ENCODE data around the gene CEP70.
A peak's percentile ranks its signal among the peaks of the same experiment; 100 is the strongest.
"Not testable (repeated sequence)": the region's sequence is repeated elsewhere in the genome, so short reads cannot be mapped to it uniquely, and the experiment has no call there.

The CEP70 gene

GRCh38 chr3:138594935-138595610 lies 1.0 kb upstream of the CEP70 start:
- no peak for TF ChIP-seq EZH2 (IDR thresholded peaks at IDR 0.05)
- TF ChIP-seq FOXP2 (optimal IDR thresholded peaks at IDR 0.05; ENCODE audit: control extremely low read depth, extremely low read length, insufficient read depth): no peak
- TF ChIP-seq POLR2AphosphoS5 (IDR thresholded peaks at IDR 0.05; ENCODE audit: borderline replicate concordance, low read depth, low read length): no peak
- H3K4me3 ChIP-seq: no peak overlapping the region
- no peaks in the 10 kb centered on the region for H3K36me3 ChIP-seq (ENCODE audit: insufficient read depth, low read length)
- H3K27ac ChIP-seq: no peak overlapping the region
- H3K9me3 ChIP-seq (ENCODE audit: low read depth, low read length): no peaks in the 10 kb centered on the region
- H3K9ac ChIP-seq (ENCODE audit: insufficient read length): no peak overlapping the region
- no peak for DNase-seq (ENCODE audit: low read depth, low spot score)

- Histone ChIP-seq H3K4me3 (peak overlapping the region; percentile 86), H3K9ac (ENCODE audit: insufficient read length) (peak overlapping the region; percentile 58), H3K27ac (no peak overlapping the region), H3K9me3 (ENCODE audit: low read depth, low read length) (no peaks in the 10 kb centered on the region), H3K36me3 (ENCODE audit: insufficient read depth, low read length) (no peaks in the 10 kb centered on the region)
- no peak for TF ChIP-seq FOXP2 (optimal IDR thresholded peaks at IDR 0.05; ENCODE audit: control extremely low read depth, extremely low read length, insufficient read depth)
- no peak for TF ChIP-seq POLR2AphosphoS5 (IDR thresholded peaks at IDR 0.05; ENCODE audit: borderline replicate concordance, low read depth, low read length)
- TF ChIP-seq EZH2 (IDR thresholded peaks at IDR 0.05): no peak
- no peak for DNase-seq (ENCODE audit: low read depth, low spot score)
Observed at GRCh38 chr3:138593488-138594149, 441 bp downstream of the CEP70 start.

- no peak overlapping the region for H3K27ac ChIP-seq
- H3K36me3 ChIP-seq (ENCODE audit: insufficient read depth, low read length): no peaks in the 10 kb centered on the region
- no peak overlapping the region for H3K4me3 ChIP-seq
- no peak overlapping the region for H3K9ac ChIP-seq (ENCODE audit: insufficient read length)
- DNase-seq (ENCODE audit: low read depth, low spot score): no peak
- TF ChIP-seq EZH2 (IDR thresholded peaks at IDR 0.05): no peak
- no peak for TF ChIP-seq FOXP2 (optimal IDR thresholded peaks at IDR 0.05; ENCODE audit: control extremely low read depth, extremely low read length, insufficient read depth)
- no peak for TF ChIP-seq POLR2AphosphoS5 (IDR thresholded peaks at IDR 0.05; ENCODE audit: borderline replicate concordance, low read depth, low read length)
- H3K9me3 ChIP-seq (ENCODE audit: low read depth, low read length): no peaks in the 10 kb centered on the region
Observed at GRCh38 chr3:138591392-138591791, 2.7 kb downstream of the CEP70 start.

GRCh38 chr3:138588445-138588844 lies 5.6 kb downstream of the CEP70 start:
- no peak overlapping the region for H3K9ac ChIP-seq (ENCODE audit: insufficient read length)

GRCh38 chr3:138587374-138587773 lies 6.7 kb downstream of the CEP70 start:
- no peaks in the 10 kb centered on the region for H3K36me3 ChIP-seq (ENCODE audit: insufficient read depth, low read length)
- H3K27ac ChIP-seq: no peak overlapping the region
- H3K9me3 ChIP-seq (ENCODE audit: low read depth, low read length): no peaks in the 10 kb centered on the region
- no peak overlapping the region for H3K4me3 ChIP-seq
- no peak overlapping the region for H3K9ac ChIP-seq (ENCODE audit: insufficient read length)
- DNase-seq (ENCODE audit: low read depth, low spot score): no peak
- TF ChIP-seq EZH2 (IDR thresholded peaks at IDR 0.05): no peak
- no peak for TF ChIP-seq FOXP2 (optimal IDR thresholded peaks at IDR 0.05; ENCODE audit: control extremely low read depth, extremely low read length, insufficient read depth)
- no peak for TF ChIP-seq POLR2AphosphoS5 (IDR thresholded peaks at IDR 0.05; ENCODE audit: borderline replicate concordance, low read depth, low read length)

More at GRCh38 chr3:138588445-138588844, 5.6 kb downstream of the CEP70 start:
- Histone ChIP-seq H3K36me3 (ENCODE audit: insufficient read depth, low read length) (no peaks in the 10 kb centered on the region), H3K9me3 (ENCODE audit: low read depth, low read length) (no peaks in the 10 kb centered on the region), H3K27ac (no peak overlapping the region), H3K4me3 (no peak overlapping the region)
- no peak for TF ChIP-seq FOXP2 (optimal IDR thresholded peaks at IDR 0.05; ENCODE audit: control extremely low read depth, extremely low read length, insufficient read depth)
- no peak for TF ChIP-seq EZH2 (IDR thresholded peaks at IDR 0.05)
- no peak for TF ChIP-seq POLR2AphosphoS5 (IDR thresholded peaks at IDR 0.05; ENCODE audit: borderline replicate concordance, low read depth, low read length)
- no peak for DNase-seq (ENCODE audit: low read depth, low spot score)

GRCh38 chr3:138578961-138579574 lies 15.0 kb downstream of the CEP70 start:
- Histone ChIP-seq H3K9me3 (ENCODE audit: low read depth, low read length) (no peaks in the 10 kb centered on the region), H3K4me3 (no peak overlapping the region), H3K27ac (no peak overlapping the region), H3K9ac (ENCODE audit: insufficient read length) (no peak overlapping the region), H3K36me3 (ENCODE audit: insufficient read depth, low read length) (no peaks in the 10 kb centered on the region)
- TF ChIP-seq POLR2AphosphoS5 (IDR thresholded peaks at IDR 0.05; ENCODE audit: borderline replicate concordance, low read depth, low read length) (no peak), FOXP2 (optimal IDR thresholded peaks at IDR 0.05; ENCODE audit: control extremely low read depth, extremely low read length, insufficient read depth) (no peak), EZH2 (IDR thresholded peaks at IDR 0.05) (no peak)
- DNase-seq (ENCODE audit: low read depth, low spot score): no peak

- no peak overlapping the region for H3K27ac ChIP-seq
- no peaks in the 10 kb centered on the region for H3K9me3 ChIP-seq (ENCODE audit: low read depth, low read length)
- DNase-seq (ENCODE audit: low read depth, low spot score): no peak
- no peaks in the 10 kb centered on the region for H3K36me3 ChIP-seq (ENCODE audit: insufficient read depth, low read length)
- no peak for TF ChIP-seq FOXP2 (optimal IDR thresholded peaks at IDR 0.05; ENCODE audit: control extremely low read depth, extremely low read length, insufficient read depth)
- no peak for TF ChIP-seq EZH2 (IDR thresholded peaks at IDR 0.05)
- no peak for TF ChIP-seq POLR2AphosphoS5 (IDR thresholded peaks at IDR 0.05; ENCODE audit: borderline replicate concordance, low read depth, low read length)
- no peak overlapping the region for H3K4me3 ChIP-seq
- no peak overlapping the region for H3K9ac ChIP-seq (ENCODE audit: insufficient read length)
Observed at GRCh38 chr3:138578141-138578540, 15.9 kb downstream of the CEP70 start.

- no peak overlapping the region for H3K27ac ChIP-seq
- H3K9ac ChIP-seq (ENCODE audit: insufficient read length): no peak overlapping the region
- DNase-seq (ENCODE audit: low read depth, low spot score): no peak
- H3K4me3 ChIP-seq: no peak overlapping the region
- H3K36me3 ChIP-seq (ENCODE audit: insufficient read depth, low read length): no peaks in the 10 kb centered on the region
- TF ChIP-seq FOXP2 (optimal IDR thresholded peaks at IDR 0.05; ENCODE audit: control extremely low read depth, extremely low read length, insufficient read depth) (no peak), EZH2 (IDR thresholded peaks at IDR 0.05) (no peak), POLR2AphosphoS5 (IDR thresholded peaks at IDR 0.05; ENCODE audit: borderline replicate concordance, low read depth, low read length) (no peak)
- H3K9me3 ChIP-seq (ENCODE audit: low read depth, low read length): no peaks in the 10 kb centered on the region
Observed at GRCh38 chr3:138573138-138573537, 20.9 kb downstream of the CEP70 start.

- not testable (repeated sequence) for H3K9me3 ChIP-seq (ENCODE audit: low read depth, low read length); H3K4me3 ChIP-seq; H3K9ac ChIP-seq (ENCODE audit: insufficient read length); DNase-seq (ENCODE audit: low read depth, low spot score); H3K27ac ChIP-seq; H3K36me3 ChIP-seq (ENCODE audit: insufficient read depth, low read length)
Observed at GRCh38 chr3:138569624-138570023, 24.4 kb downstream of the CEP70 start.
